Kidney epithelial cell (primary cell): ENCODE measurements around the gene RBM44. TPM values are rescaled to one million over a fixed set of nuclear protein-coding genes. Genes with fewer than 3 reads are reported as not detected.
"Not testable (repeated sequence)": the region's sequence is repeated elsewhere in the genome, so short reads cannot be mapped to it uniquely, and the experiment has no call there.

ENCODE experiments used
- DNase-seq: peaks from one replicate; pipeline ENCODE4 v3.0.0-alpha.2; 2010; ENCODE audit warnings: low read depth
- H3K27me3 ChIP-seq: 2 replicates; pipeline ENCODE4 v1.6.0; 2011; ENCODE audit warnings: low read length; ENCODE audit not compliant: control insufficient read depth, insufficient read depth
- H3K36me3 ChIP-seq: 2 replicates; pipeline ENCODE4 v1.5.1; 2011; ENCODE audit warnings: low read length; ENCODE audit not compliant: control insufficient read depth, insufficient read depth
- H3K4me3 ChIP-seq: 2 replicates; pipeline ENCODE4 v1.5.1; 2011; ENCODE audit warnings: low read depth, mild to moderate bottlenecking, control low read depth, low read length
- CTCF ChIP-seq: IDR thresholded peaks from 2 replicates; pipeline ENCODE4 v1.5.1; 2011; ENCODE audit warnings: mild to moderate bottlenecking, moderate library complexity, low read length, control low read depth, inconsistent platforms; ENCODE audit not compliant: insufficient read depth, poor library complexity, severe bottlenecking
- total RNA-seq: library from RNA; depleted of rRNA; stranded (reverse); fragments of >200 nt; gene quantifications from 2 replicates; pipeline ENCODE4 v1.2.3, GENCODE V29; 2015

The RBM44 gene
- total RNA-seq, 1 donor from 2014 or later: 0.50 TPM

- no peak for TF ChIP-seq CTCF
- Histone ChIP-seq H3K27me3 (no peaks in the 10 kb centered on the region), H3K36me3 (no peaks in the 10 kb centered on the region), H3K4me3 (no peak overlapping the region)
- DNase-seq: no peak
Measured at GRCh38 chr2:237867465-237867864, 68.9 kb downstream of the RBM44 start.

- H3K27me3 ChIP-seq, H3K36me3 ChIP-seq, DNase-seq, H3K4me3 ChIP-seq: not testable (repeated sequence)
Measured at GRCh38 chr2:237868074-237868473, 69.5 kb downstream of the RBM44 start.

- Histone ChIP-seq H3K27me3 (no peaks in the 10 kb centered on the region), H3K36me3 (no peaks in the 10 kb centered on the region), H3K4me3 (no peak overlapping the region)
- no peak for TF ChIP-seq CTCF
- DNase-seq: no peak
Measured at GRCh38 chr2:237868631-237869342, 70.2 kb downstream of the RBM44 start.

GRCh38 chr2:237869343-237870102, 70.9 kb downstream of the RBM44 start:
- no peak for TF ChIP-seq CTCF
- no peak overlapping the region for H3K4me3 ChIP-seq
- H3K36me3 ChIP-seq: no peaks in the 10 kb centered on the region
- H3K27me3 ChIP-seq: no peaks in the 10 kb centered on the region
- no peak for DNase-seq

GRCh38 chr2:237870126-237870525, 71.5 kb downstream of the RBM44 start:
- H3K4me3 ChIP-seq: no peak overlapping the region
- H3K27me3 ChIP-seq: no peaks in the 10 kb centered on the region
- no peak for DNase-seq
- no peak for TF ChIP-seq CTCF
- no peaks in the 10 kb centered on the region for H3K36me3 ChIP-seq

- DNase-seq: no peak
- no peak for TF ChIP-seq CTCF
- Histone ChIP-seq H3K36me3 (no peaks in the 10 kb centered on the region), H3K4me3 (no peak overlapping the region), H3K27me3 (no peaks in the 10 kb centered on the region)
Measured at GRCh38 chr2:237870754-237871651, 72.4 kb downstream of the RBM44 start.
